Effector memory CD4-positive, alpha-beta T cell (primary cell): ENCODE data around the gene NBR1.
"Not testable (repeated sequence)": the region's sequence is repeated elsewhere in the genome, so short reads cannot be mapped to it uniquely, and the experiment has no call there.

ENCODE experiments used
- DNase-seq, 3 donors: peaks; one replicate each; pipeline ENCODE4 v3.0.0-alpha.2; 2020
- H3K27ac ChIP-seq: 2 replicates; pipeline ENCODE4 v1.7.0; 2013; ENCODE audit warnings: mild to moderate bottlenecking, low read length, moderate library complexity; ENCODE audit not compliant: insufficient read depth, poor library complexity, severe bottlenecking
- H3K27me3 ChIP-seq: replicated peaks from 2 replicates; pipeline ENCODE4 v1.7.0; 2013; ENCODE audit warnings: mild to moderate bottlenecking, low read length; ENCODE audit not compliant: insufficient read depth, control insufficient read depth, poor library complexity, severe bottlenecking
- H3K36me3 ChIP-seq: 2 replicates; pipeline ENCODE4 v1.7.0; 2013; ENCODE audit warnings: mild to moderate bottlenecking, low read length, moderate library complexity; ENCODE audit not compliant: control insufficient read depth, insufficient read depth
- H3K4me1 ChIP-seq: 2 replicates; pipeline ENCODE4 v1.7.0; 2013; ENCODE audit warnings: low read length, mild to moderate bottlenecking; ENCODE audit not compliant: control insufficient read depth, insufficient read depth, poor library complexity, severe bottlenecking
- H3K4me3 ChIP-seq: 2 replicates; pipeline ENCODE4 v1.7.0; 2013; ENCODE audit warnings: low read length, low read depth, mild to moderate bottlenecking; ENCODE audit not compliant: insufficient read depth, poor library complexity, severe bottlenecking
- H3K9me3 ChIP-seq: 2 replicates; pipeline ENCODE4 v1.7.0; 2013; ENCODE audit warnings: mild to moderate bottlenecking, low read length, moderate library complexity; ENCODE audit not compliant: control insufficient read depth

NBR1 gene

DNA sequence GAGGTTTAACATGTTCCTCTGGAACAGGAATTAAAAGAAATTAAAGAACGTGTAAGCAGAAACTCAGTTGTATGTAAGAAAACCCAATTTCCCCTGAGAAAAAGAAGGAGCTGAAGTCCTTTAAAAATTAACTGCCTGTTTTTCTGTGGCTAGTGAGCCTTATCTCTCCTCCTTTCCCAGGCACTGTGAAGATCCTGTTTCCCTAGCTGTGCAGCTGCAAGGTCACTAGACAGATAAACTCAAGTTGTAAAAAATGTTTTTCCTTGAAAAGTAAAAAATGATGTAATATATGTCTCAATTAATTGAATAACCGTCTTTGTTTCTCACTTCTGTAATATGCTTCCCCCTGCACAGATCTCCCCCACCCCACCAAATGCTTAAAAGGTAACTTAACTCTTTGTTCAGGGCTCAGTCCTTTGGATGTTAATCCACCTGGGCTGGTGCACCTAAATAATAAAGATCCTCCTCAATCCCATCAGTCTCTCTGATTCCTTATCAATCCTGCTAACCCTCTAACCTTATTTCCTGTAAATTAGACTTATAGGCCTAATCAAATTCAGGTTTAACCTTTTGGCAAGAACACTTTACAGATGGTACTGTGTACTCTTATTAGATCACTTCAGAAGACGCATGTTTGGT is 17.7 kb upstream of the NBR1 start:
- not testable (repeated sequence) for H3K27me3 ChIP-seq, DNase-seq, H3K36me3 ChIP-seq, H3K9me3 ChIP-seq, H3K4me1 ChIP-seq, H3K4me3 ChIP-seq, H3K27ac ChIP-seq

DNA sequence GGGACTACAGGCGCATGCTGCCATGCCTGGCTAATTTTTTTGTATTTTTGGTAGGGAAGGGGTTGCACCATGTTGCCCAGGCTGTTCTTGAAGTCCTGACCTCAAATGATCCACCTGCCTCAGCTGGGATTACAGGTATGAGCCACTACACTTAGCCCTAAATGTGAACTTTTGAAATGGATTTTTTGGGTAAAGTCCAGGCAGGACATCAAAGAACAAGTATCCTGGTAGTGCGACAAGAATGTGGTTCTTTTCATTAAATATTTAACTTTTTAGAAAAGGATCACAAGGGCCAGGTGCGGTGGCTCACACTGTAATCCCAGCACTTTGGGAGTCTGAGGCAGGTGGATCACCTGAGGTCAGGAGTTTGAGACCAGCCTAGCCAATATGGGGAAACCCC is 15.3 kb upstream of the NBR1 start:
- no peak for DNase-seq
- no peak overlapping the region for H3K4me3 ChIP-seq
- H3K4me1 ChIP-seq: no peaks in the 10 kb centered on the region
- no peaks in the 10 kb centered on the region for H3K9me3 ChIP-seq
- no peak overlapping the region for H3K27ac ChIP-seq
- no peaks in the 10 kb centered on the region for H3K27me3 ChIP-seq
- no peaks in the 10 kb centered on the region for H3K36me3 ChIP-seq

- H3K27ac ChIP-seq, H3K27me3 ChIP-seq, H3K4me1 ChIP-seq, H3K4me3 ChIP-seq, DNase-seq, H3K9me3 ChIP-seq, H3K36me3 ChIP-seq: not testable (repeated sequence)
Observed at GRCh38 chr17:43159232-43159631, 11.8 kb upstream of the NBR1 start.

DNA sequence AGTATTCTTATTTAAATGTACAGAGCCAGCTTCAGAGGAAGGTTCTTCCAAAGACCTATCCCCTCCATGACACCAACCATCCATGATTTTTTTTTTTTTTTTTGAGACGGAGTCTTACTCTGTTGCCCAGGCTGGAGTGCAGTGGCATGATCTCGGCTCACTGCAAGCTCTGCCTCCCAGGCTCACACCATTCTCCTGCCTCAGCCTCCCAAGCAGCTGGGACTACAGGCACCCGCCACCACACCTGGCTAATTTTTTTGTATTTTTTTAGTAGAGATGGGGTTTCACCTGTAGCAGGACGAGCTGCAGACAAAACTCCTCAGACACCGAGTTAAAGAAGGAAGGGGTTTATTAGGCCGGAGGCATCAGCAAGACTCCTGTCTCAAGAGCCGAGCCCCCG is 11.1 kb upstream of the NBR1 start:
- not testable (repeated sequence) for H3K4me1 ChIP-seq, DNase-seq, H3K4me3 ChIP-seq

GRCh38 chr17:43165971-43166370 is 5.0 kb upstream of the NBR1 start:
- not testable (repeated sequence) for DNase-seq, H3K27ac ChIP-seq, H3K27me3 ChIP-seq, H3K4me3 ChIP-seq, H3K36me3 ChIP-seq, H3K4me1 ChIP-seq, H3K9me3 ChIP-seq

More for the DNA sequence above, 11.1 kb upstream of the NBR1 start:
- H3K36me3 ChIP-seq, H3K9me3 ChIP-seq, H3K27me3 ChIP-seq, H3K27ac ChIP-seq: not testable (repeated sequence)

DNA sequence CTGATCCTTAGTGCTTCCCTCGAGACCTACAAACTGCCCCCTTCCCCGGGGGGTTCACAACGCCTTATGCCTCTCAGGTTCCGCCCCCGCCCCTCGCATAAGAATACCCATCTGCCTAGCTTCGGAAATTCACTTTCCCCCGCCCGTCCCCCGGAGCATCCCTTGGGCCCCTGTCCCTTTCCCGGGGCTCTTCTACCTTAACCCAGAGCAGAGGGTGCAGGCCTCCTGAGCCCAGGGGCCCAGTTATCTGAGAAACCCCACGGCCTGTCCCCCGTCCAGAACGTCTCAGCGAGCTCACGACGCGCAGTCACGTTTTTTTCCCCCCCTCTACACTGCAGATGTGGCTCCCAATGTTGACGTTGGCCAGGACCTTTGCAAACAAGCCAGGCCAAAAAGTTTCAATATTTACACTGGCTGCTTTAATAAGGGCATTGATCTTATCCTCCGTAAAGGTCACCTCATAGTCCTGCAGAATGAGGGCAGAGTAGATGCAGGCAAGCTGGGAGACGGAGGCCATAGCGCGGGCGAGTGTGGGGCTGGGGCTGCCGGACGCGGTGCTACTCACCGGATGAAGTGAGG is 1.4 kb upstream of the NBR1 start:
- H3K27ac ChIP-seq: peak overlapping the region; percentile 99
- no peaks in the 10 kb centered on the region for H3K36me3 ChIP-seq
- no peak for DNase-seq
- no peaks in the 10 kb centered on the region for H3K27me3 ChIP-seq
- H3K4me3 ChIP-seq: peak overlapping the region; percentile 91
- no peaks in the 10 kb centered on the region for H3K9me3 ChIP-seq
- H3K4me1 ChIP-seq: peaks cover 26% of the 10 kb centered on the region

DNA sequence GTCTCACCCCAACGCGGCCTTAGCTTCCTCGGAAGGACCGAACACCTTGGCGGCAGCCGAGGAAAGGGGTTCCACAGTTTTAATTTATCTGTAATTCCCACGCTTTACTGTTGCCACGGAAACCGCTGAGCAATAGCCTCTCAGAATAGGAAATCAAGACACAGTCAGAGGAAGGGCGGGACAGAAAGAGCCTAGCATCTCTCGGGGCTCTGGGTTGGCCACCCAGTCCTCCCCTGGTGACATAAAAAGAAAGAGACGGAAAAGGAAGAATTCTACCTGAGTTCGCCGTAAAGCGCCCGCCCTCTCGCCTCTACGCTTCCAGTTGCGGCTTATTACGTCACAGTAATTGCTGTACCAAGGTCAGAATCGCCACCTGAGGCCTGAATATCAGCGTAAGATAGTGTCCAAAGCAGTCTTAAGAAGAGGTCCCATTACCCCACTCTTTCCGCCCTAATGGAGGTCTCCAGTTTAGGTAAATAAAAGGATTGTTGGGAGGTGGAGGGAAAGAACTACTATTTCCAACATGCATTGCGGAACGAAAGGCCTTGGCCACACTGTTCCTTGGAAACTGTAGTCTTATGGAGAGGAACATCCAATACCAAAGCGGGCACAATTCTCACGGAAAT is 761 bp upstream of the NBR1 start:
- Histone ChIP-seq H3K27me3 (no peaks in the 10 kb centered on the region), H3K9me3 (no peaks in the 10 kb centered on the region), H3K27ac (peak overlapping the region; percentile 99), H3K4me3 (peak overlapping the region; percentile 91), H3K36me3 (no peaks in the 10 kb centered on the region), H3K4me1 (peaks cover 26% of the 10 kb centered on the region)
- DNase-seq: peak; percentile 77 to 87 (median 83)

GRCh38 chr17:43171586-43172487 is 823 bp downstream of the NBR1 start:
- H3K4me3 ChIP-seq: peak overlapping the region; percentile 91
- no peaks in the 10 kb centered on the region for H3K27me3 ChIP-seq
- H3K36me3 ChIP-seq: peaks cover 9% of the 10 kb centered on the region
- peak overlapping the region; percentile 99 for H3K27ac ChIP-seq
- peaks cover 37% of the 10 kb centered on the region for H3K4me1 ChIP-seq
- no peaks in the 10 kb centered on the region for H3K9me3 ChIP-seq
- no peak for DNase-seq

DNA sequence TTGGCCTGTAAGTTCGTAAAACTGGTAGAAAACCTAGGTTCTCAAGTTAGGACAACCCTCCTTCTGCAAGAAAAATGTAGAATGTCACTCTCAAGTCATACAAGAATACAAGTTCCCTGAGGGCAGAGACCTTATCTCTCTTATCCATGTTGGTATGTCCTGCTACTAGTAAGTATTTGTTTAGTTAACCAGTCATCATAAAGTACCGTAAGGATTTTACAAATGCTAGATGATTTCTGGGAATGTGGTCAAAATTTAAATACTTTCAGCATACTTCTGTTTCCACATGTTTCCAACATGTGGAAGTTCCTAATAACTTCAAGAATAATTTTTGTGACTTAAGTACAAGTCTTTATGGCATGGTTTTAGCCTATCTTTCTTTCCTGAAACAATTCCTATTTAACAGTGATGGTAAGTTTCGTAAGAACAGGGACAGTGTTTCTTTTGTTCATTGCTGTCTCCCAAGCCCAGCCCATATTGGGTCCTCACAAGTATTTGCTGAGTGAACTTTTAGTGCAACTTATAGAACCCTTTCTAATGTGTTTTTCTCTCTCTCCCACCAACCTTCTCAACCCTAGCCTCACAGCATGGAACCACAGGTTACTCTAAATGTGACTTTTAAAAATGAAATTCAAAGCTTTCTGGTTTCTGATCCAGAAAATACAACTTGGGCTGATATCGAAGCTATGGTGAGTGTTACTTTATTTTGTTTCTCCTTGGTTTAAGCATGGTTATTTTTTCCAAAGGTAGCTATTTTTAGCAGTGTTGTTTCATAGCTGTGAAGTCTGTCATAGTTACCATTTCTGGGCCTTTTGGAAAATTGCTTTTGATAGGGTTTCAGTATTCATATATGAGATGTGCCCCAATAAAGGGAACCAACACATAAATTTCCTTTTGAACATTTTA is 4.5 kb downstream of the NBR1 start:
- H3K9me3 ChIP-seq: no peaks in the 10 kb centered on the region
- peak overlapping the region; percentile 41 for H3K27ac ChIP-seq
- H3K27me3 ChIP-seq: no peaks in the 10 kb centered on the region
- peaks cover 27% of the 10 kb centered on the region for H3K4me1 ChIP-seq
- no peak for DNase-seq
- peaks cover 42% of the 10 kb centered on the region for H3K36me3 ChIP-seq
- no peak overlapping the region for H3K4me3 ChIP-seq
